HepG2 (cell line): ENCODE results near the gene CR1. TPM values are rescaled to one million over a fixed set of nuclear protein-coding genes. Genes with fewer than 3 reads are reported as not detected.

Source experiments
- MLLT10 ChIP-seq: sonication (generic); formaldehyde crosslinking; IDR thresholded peaks from 2 replicates; pipeline ENCODE4 v1.4.0; 2020; ENCODE audit warnings: missing genetic modification reagents
- ZBTB2 ChIP-seq: sonication (generic); formaldehyde crosslinking; IDR thresholded peaks from 2 replicates; pipeline ENCODE4 v1.8.0; 2022; ENCODE audit warnings: low read depth, missing genetic modification reagents
- ZNF609 ChIP-seq: sonication (generic); formaldehyde crosslinking; IDR thresholded peaks from 2 replicates; pipeline ENCODE4 v1.4.0; 2020; ENCODE audit warnings: mild to moderate bottlenecking, missing genetic modification reagents, borderline replicate concordance
- ZNF687 ChIP-seq: sonication (generic); formaldehyde crosslinking; IDR thresholded peaks from 2 replicates; pipeline ENCODE4 v1.5.1; 2020; ENCODE audit warnings: mild to moderate bottlenecking, missing genetic modification reagents, moderate library complexity
- polyA plus RNA-seq, 8 experiments: library from polyadenylated mRNA; depleted of rRNA in 3 of 8; stranded (reverse) in 7 of 8; unstranded in 1 of 8; fragments of >200 nt; fragmentation: Illumina TruSeq in 4 of 8; extraction: Trizol in 4 of 8; gene quantifications; 2 replicates each; pipeline versions ENCODE4 v1.2.1 to v1.2.3, GENCODE V29; 2011 to 2016; ENCODE audit warnings: low read depth in 4 of 8, missing spikeins in 1 of 8, mixed read lengths in 1 of 8; ENCODE audit not compliant: insufficient read depth in 1 of 8
- total RNA-seq, 5 experiments: library from RNA; depleted of rRNA; stranded (reverse); fragments of >200 nt; fragmentation: Illumina TruSeq; extraction: Trizol; gene quantifications; 2 replicates each; pipeline ENCODE4 v1.2.3, GENCODE V29; 2016; ENCODE audit warnings: low read depth in 1 of 5

Gene CR1
- total and polyA plus RNA-seq, 2 of the 13 experiments (the other 11 are each of a cell fraction or from before 2014, with no cell fraction given) = not detected

- no peak for TF ChIP-seq ZNF687 (CRISPR knock-in tag)
- no peak for TF ChIP-seq MLLT10 (CRISPR knock-in tag)
- TF ChIP-seq ZNF609 (CRISPR knock-in tag) = no peak
- TF ChIP-seq ZBTB2 (CRISPR knock-in tag) = no peak
- TF ChIP-seq, all 625 proteins: peak for 0
Observed at GRCh38 chr1:207458414-207458813, 37.5 kb upstream of the CR1 start (continued).
